HG02973 (cell line): Measurements from ENCODE around the gene PRXL2A.
"Not testable (repeated sequence)": the region's sequence is repeated elsewhere in the genome, so short reads cannot be mapped to it uniquely, and the experiment has no call there.

ENCODE experiments used
- ATAC-seq: cut with Tn5 transposase; IDR thresholded peaks from one replicate; pipeline ENCODE4 v1.9.1; 2021; ENCODE audit warnings: moderate library complexity; ENCODE audit not compliant: unreplicated experiment

The PRXL2A gene

GRCh38 chr10:80408242-80409101, at the start of gene PRXL2A:
Gene PRXL2A, plus strand, starts transcription at chr10:80408551. Its CDS starts 11,917 bp downstream, at chr10:80420468.
- peak; percentile 92 for ATAC-seq

- not testable (repeated sequence) for ATAC-seq
Observed at GRCh38 chr10:80358925-80359324, 49.4 kb upstream of the PRXL2A start.

- no peak for ATAC-seq
Observed at GRCh38 chr10:80359644-80360043, 48.7 kb upstream of the PRXL2A start.

- ATAC-seq, result no peak
Observed at GRCh38 chr10:80365510-80365909, 42.8 kb upstream of the PRXL2A start.

- no peak for ATAC-seq
Observed at GRCh38 chr10:80371467-80371866, 36.9 kb upstream of the PRXL2A start.

GRCh38 chr10:80372675-80373074, 35.7 kb upstream of the PRXL2A start:
- ATAC-seq, result no peak

GRCh38 chr10:80373502-80373901, 34.8 kb upstream of the PRXL2A start:
- no peak for ATAC-seq

GRCh38 chr10:80379701-80380100, 28.6 kb upstream of the PRXL2A start:
- no peak for ATAC-seq

GRCh38 chr10:80380185-80380584, 28.2 kb upstream of the PRXL2A start:
- no peak for ATAC-seq

GRCh38 chr10:80382989-80383388, 25.4 kb upstream of the PRXL2A start:
- ATAC-seq, result no peak

GRCh38 chr10:80390740-80391139, 17.6 kb upstream of the PRXL2A start:
- ATAC-seq, result no peak

GRCh38 chr10:80392250-80392649, 16.1 kb upstream of the PRXL2A start:
- no peak for ATAC-seq

GRCh38 chr10:80394358-80394916, 13.9 kb upstream of the PRXL2A start:
- no peak for ATAC-seq

GRCh38 chr10:80397014-80397413, 11.3 kb upstream of the PRXL2A start:
- no peak for ATAC-seq

GRCh38 chr10:80400136-80400804, 8.1 kb upstream of the PRXL2A start:
- no peak for ATAC-seq

- no peak for ATAC-seq
Observed at GRCh38 chr10:80405035-80405434, 3.3 kb upstream of the PRXL2A start.

GRCh38 chr10:80405626-80406025, 2.7 kb upstream of the PRXL2A start:
- ATAC-seq, result no peak

- no peak for ATAC-seq
Observed at GRCh38 chr10:80406204-80406603, 2.1 kb upstream of the PRXL2A start.

GRCh38 chr10:80407812-80408241, 524 bp upstream of the PRXL2A start:
- ATAC-seq, result peak; percentile 2

- no peak for ATAC-seq
Observed at GRCh38 chr10:80409121-80409520, 770 bp downstream of the PRXL2A start.

GRCh38 chr10:80410122-80410521, 1.8 kb downstream of the PRXL2A start:
- no peak for ATAC-seq
